Stimulated activated CD8-positive, alpha-beta memory T cell treated with anti-CD3 and anti-CD28 coated beads, Interleukin-7, amount 100 ng/mL, for 4 hours (primary cell): Measurements from ENCODE around the gene EVPL.
A peak's percentile ranks its signal among the peaks of the same experiment; 100 is the strongest.
"Not testable (repeated sequence)": the region's sequence is repeated elsewhere in the genome, so short reads cannot be mapped to it uniquely, and the experiment has no call there.

ENCODE experiments used
- DNase-seq, 2 donors: peaks; one replicate each; pipeline ENCODE4 v3.0.0-alpha.2; 2020; ENCODE audit warnings: low read depth in 2 of 2

EVPL gene

GRCh38 chr17:76027159-76027839, at the start of gene EVPL:
Gene EVPL (minus strand): TSS chr17:76027306. CDS start chr17:76027198, 108 bp downstream.
- DNase-seq, result no peak

- no peak for DNase-seq
These were observed 49.1 kb upstream of the EVPL start for GRCh38 chr17:76076146-76076764.

GRCh38 chr17:76075364-76076145, 48.4 kb upstream of the EVPL start:
- DNase-seq, result no peak

- no peak for DNase-seq
These were observed 47.6 kb upstream of the EVPL start, which contains the start of gene GALR2 for GRCh38 chr17:76074390-76075363. Gene GALR2 (plus strand): TSS chr17:76074781. CDS start chr17:76074884, 103 bp downstream.

GRCh38 chr17:76072148-76072858, 45.2 kb upstream of the EVPL start, which contains the start of gene SRP68:
Gene SRP68 (minus strand): TSS chr17:76072517. CDS start chr17:76072491, 26 bp downstream.
- DNase-seq, result peak; percentile 71 to 81

- DNase-seq, result no peak
These were observed 44.5 kb upstream of the EVPL start for GRCh38 chr17:76071531-76072147.

- no peak for DNase-seq
These were observed 38.7 kb upstream of the EVPL start for GRCh38 chr17:76065775-76066174.

GRCh38 chr17:76063875-76064546, 36.9 kb upstream of the EVPL start:
- DNase-seq, result peak in 1 of 2 donors; percentile 29

GRCh38 chr17:76058264-76058663, 31.2 kb upstream of the EVPL start:
- DNase-seq, result not testable (repeated sequence)

GRCh38 chr17:76056882-76057281, 29.8 kb upstream of the EVPL start:
- no peak for DNase-seq

- DNase-seq, result no peak
These were observed 27.0 kb upstream of the EVPL start for GRCh38 chr17:76054112-76054476.

- DNase-seq, result no peak
These were observed 26.4 kb upstream of the EVPL start for GRCh38 chr17:76053246-76054111.

GRCh38 chr17:76051561-76051960, 24.5 kb upstream of the EVPL start:
- no peak for DNase-seq

- no peak for DNase-seq
These were observed 23.7 kb upstream of the EVPL start for GRCh38 chr17:76050538-76051467.

GRCh38 chr17:76049836-76050537, 22.9 kb upstream of the EVPL start:
- DNase-seq, result no peak

GRCh38 chr17:76049239-76049638, 22.1 kb upstream of the EVPL start:
- no peak for DNase-seq

- DNase-seq, result no peak
These were observed 21.6 kb upstream of the EVPL start for GRCh38 chr17:76048711-76049110.
